AG09309 (cell line): ENCODE measurements around the gene UNKL.
"Not testable (repeated sequence)": the region's sequence is repeated elsewhere in the genome, so short reads cannot be mapped to it uniquely, and the experiment has no call there.

ENCODE experiments used
- DNase-seq: peaks from one replicate; pipeline ENCODE4 v3.0.0-alpha.2; 2010; ENCODE audit warnings: low read depth
- H3K4me3 ChIP-seq: 2 replicates; pipeline ENCODE4 v1.5.1; 2011; ENCODE audit warnings: mild to moderate bottlenecking, low read depth, low read length, moderate library complexity; ENCODE audit not compliant: control insufficient read depth
- TF ChIP-seq, protein P1 (sequence below): IDR thresholded peaks from 2 replicates; pipeline ENCODE4 v1.5.1; 2011; ENCODE audit warnings: mild to moderate bottlenecking, low read depth, low read length, inconsistent platforms; ENCODE audit not compliant: insufficient read depth, control insufficient read depth; ENCODE audit errors: missing control alignments

UNKL gene

GRCh38 chr16:1330260-1330914 is 84.1 kb downstream of the UNKL start:
- DNase-seq = no peak
- TF ChIP-seq, protein P1, sequence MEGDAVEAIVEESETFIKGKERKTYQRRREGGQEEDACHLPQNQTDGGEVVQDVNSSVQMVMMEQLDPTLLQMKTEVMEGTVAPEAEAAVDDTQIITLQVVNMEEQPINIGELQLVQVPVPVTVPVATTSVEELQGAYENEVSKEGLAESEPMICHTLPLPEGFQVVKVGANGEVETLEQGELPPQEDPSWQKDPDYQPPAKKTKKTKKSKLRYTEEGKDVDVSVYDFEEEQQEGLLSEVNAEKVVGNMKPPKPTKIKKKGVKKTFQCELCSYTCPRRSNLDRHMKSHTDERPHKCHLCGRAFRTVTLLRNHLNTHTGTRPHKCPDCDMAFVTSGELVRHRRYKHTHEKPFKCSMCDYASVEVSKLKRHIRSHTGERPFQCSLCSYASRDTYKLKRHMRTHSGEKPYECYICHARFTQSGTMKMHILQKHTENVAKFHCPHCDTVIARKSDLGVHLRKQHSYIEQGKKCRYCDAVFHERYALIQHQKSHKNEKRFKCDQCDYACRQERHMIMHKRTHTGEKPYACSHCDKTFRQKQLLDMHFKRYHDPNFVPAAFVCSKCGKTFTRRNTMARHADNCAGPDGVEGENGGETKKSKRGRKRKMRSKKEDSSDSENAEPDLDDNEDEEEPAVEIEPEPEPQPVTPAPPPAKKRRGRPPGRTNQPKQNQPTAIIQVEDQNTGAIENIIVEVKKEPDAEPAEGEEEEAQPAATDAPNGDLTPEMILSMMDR = peak; percentile 48

GRCh38 chr16:1328961-1329360 is 85.5 kb downstream of the UNKL start:
- not testable (repeated sequence) for H3K4me3 ChIP-seq, DNase-seq

More at GRCh38 chr16:1330260-1330914, 84.1 kb downstream of the UNKL start:
- H3K4me3 ChIP-seq = no peak overlapping the region

GRCh38 chr16:1328136-1328535 is 86.4 kb downstream of the UNKL start:
- DNase-seq, H3K4me3 ChIP-seq: not testable (repeated sequence)

DNA sequence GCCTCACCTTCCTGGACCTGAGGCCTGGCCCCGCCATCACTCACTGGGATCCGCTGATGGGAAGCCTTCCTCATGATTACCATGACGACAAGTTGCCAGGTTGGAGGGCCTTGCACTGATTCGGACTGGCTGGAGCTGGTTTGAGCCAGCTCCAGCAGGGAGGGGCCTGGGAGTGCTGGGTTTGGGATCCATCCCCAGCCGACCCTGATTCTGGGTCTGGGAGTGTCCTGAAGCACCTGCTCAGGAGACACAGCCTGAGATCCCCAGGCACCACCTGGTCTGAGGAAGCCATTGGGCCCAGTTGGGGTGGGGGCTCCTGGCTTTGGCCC is 86.9 kb downstream of the UNKL start:
- no peak for DNase-seq
- H3K4me3 ChIP-seq = no peak overlapping the region
- TF ChIP-seq, protein P1 = no peak

GRCh38 chr16:1326946-1327618 is 87.4 kb downstream of the UNKL start:
- no peak overlapping the region for H3K4me3 ChIP-seq
- TF ChIP-seq, protein P1 = no peak
- DNase-seq = no peak

GRCh38 chr16:1326391-1326790 is 88.1 kb downstream of the UNKL start:
- TF ChIP-seq, protein P1 = no peak
- H3K4me3 ChIP-seq = no peak overlapping the region
- DNase-seq = no peak

- no peak for DNase-seq
- H3K4me3 ChIP-seq = no peak overlapping the region
- TF ChIP-seq, protein P1 = no peak
Measured at GRCh38 chr16:1325673-1326371, 88.7 kb downstream of the UNKL start.

DNA sequence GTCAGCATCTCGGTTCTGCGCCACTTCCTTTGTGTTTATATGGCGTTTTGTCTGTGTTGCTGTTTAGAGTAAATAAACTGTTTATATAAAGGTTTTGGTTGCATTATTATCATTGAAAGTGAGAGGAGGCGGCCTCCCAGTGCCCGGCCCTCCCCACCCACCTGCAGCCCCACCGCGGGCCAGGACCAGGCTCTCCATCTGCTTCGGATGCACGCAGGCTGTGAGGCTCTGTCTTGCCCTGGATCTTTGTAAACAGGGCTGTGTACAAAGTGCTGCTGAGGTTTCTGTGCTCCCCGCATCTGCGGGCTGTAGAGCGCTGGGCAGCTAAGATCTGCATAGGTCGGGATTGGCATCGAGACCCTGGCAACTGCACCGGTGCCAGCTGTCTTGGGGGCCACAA is 89.2 kb downstream of the UNKL start:
- TF ChIP-seq, protein P1 = no peak
- H3K4me3 ChIP-seq = no peak overlapping the region
- DNase-seq = no peak
